C1 segment of cervical spinal cord (tissue), 14 donors: ENCODE measurements around the gene RAD54L.
"Not testable (repeated sequence)": the region's sequence is repeated elsewhere in the genome, so short reads cannot be mapped to it uniquely, and the experiment has no call there.

Experiments used
- DNase-seq, 14 donors: peaks; one replicate each; lab custom pipeline; 2025; lab: John Stamatoyannopoulos, UW

The RAD54L gene

DNA sequence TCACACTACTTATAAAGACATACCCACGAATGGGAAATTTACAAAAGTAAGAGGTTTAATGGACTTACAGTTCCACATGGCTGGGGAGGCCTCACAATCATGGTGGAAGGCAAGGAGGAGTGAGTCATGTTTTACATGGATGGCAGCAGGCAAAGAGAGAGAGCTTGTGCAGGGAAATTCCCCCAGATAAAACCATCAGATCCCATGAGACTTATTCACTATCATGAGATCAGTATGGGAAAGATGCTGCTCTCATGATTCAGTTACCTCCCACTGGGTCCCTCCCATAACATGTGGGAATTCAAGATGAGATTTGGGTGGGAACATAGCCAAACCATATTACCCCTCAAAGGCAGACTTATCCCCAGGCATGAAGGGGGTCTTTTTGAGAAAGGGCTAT lies 8.7 kb upstream of the RAD54L start:
- not testable (repeated sequence) for DNase-seq

DNA sequence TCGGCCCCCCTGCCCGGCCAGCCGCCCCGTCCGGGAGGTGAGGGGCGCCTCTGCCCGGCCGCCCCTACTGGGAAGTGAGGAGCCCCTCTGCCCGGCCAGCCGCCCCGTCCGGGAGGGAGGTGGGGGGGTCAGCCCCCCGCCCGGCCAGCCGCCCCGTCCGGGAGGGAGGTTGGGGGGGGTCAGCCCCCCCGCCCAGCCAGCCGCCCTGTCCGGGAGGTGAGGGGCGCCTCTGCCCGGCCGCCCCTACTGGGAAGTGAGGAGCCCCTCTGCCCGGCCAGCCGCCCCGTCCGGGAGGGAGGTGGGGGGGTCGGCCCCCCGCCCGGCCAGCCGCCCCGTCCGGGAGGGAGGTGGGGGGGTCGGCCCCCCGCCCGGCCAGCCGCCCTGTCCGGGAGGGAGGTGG lies 5.8 kb upstream of the RAD54L start:
- DNase-seq = not testable (repeated sequence)

- no peak for DNase-seq
Measured at GRCh38 chr1:46242918-46243317, 4.6 kb upstream of the RAD54L start.

DNA sequence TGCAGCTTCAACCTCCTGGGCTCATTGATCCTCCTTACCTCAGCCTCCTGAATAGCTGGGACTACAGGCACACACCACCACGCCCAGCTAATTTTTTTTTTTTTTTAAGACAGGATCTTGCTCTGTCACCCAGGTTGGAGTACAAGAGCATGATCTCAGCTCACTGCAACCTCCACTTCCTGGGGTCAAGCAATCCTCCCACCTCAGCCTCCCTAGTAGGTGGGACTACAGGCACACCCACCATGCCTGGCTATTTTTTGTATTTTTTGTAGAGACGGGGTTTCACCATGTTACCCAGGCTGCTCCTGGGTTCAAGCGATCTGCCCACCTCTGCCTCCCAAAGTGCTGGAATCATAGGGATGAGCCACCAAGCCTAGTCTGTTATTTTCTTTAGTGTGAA lies 3.7 kb upstream of the RAD54L start:
- not testable (repeated sequence) for DNase-seq

- no peak for DNase-seq
Measured at GRCh38 chr1:46244656-46245371, 2.7 kb upstream of the RAD54L start.

DNA sequence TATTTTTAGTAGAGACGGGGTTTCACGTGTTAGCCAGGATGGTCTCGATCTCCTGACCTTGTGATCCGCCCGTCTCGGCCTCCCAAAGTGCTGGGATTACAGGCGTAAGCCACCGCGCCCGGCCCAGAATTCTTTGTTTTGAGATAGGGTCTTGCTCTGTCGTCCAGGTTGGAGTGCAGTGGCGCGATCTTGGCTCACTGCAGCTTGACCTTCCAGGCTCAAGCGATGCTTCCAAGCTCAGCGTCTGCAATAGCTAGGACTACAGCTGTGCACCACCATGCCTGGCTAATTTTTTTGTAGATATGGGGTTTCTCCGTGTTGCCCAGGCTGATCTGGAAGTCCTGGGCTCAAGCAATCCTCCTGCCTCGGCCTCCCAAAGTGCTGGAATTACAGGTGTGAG lies 1.4 kb upstream of the RAD54L start:
- DNase-seq = not testable (repeated sequence)

DNA sequence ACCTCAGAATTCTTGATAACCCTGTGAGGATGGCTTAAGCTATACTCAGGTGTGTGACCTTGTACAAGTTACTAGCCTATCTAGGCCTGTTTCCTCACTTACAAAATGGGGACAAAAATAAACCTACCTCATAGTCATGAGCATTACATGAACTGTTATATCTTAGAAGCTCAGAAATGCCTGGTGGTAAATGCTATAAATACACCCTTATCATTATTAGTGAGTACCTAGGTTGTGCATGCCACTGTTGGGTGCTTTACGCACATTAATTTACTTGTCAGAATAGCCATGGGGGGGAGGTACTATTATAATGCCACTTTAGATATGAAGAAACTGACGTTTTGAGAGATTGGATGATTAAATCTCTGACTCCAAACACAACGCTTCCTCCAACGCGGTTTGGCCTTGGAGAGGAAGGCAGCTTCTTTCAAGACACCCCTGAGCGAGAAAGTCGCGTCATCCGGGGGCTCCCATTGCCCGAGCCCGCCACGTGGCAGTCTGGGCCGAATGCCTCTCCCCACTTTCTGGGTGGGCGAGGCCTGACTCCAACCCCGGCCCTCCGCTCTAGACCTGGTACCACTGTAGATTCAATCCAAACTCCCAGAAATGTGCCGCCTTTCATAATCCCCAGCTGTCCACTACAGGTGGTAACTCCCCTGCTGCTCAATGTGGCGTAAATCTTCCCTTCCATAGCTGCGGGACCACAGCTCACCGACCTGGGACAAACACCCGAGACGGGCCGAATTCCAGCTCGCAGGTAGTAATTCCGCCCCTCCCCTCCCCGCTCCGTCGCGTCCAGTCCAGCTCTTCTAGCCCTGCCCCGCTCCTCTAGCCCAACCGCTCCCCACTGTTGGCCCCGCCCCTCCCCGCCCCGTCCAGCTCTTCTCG lies 771 bp upstream of the RAD54L start:
- peak in 1 of 14 donors; percentile 65 for DNase-seq

GRCh38 chr1:46248122-46248920 lies 758 bp downstream of the RAD54L start:
- DNase-seq = no peak

- no peak for DNase-seq
Measured at GRCh38 chr1:46254668-46255067, 7.1 kb downstream of the RAD54L start.

GRCh38 chr1:46256523-46256922 lies 9.0 kb downstream of the RAD54L start:
- no peak for DNase-seq

DNA sequence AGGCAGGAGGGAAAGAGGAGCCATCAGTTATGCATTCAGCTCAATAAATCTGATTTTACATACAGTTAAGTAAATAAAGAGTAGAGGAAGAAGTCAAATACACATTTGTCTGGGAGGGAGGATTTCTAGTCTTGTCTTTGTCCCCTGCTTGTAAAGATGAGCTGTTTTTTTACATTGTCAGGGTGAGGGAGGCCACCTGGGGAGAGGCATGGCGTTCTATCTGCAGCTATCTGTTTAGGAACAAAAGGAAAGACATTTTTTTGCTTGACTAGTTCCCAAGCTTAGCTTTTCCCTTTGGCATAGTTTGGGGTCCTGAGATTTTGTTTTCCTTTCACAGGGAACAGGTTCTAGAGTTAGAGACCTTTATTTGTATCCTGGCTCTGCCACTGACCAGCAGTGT lies 14.9 kb downstream of the RAD54L start:
- no peak for DNase-seq

- DNase-seq = no peak
Measured at GRCh38 chr1:46263146-46263545, 15.6 kb downstream of the RAD54L start.

DNA sequence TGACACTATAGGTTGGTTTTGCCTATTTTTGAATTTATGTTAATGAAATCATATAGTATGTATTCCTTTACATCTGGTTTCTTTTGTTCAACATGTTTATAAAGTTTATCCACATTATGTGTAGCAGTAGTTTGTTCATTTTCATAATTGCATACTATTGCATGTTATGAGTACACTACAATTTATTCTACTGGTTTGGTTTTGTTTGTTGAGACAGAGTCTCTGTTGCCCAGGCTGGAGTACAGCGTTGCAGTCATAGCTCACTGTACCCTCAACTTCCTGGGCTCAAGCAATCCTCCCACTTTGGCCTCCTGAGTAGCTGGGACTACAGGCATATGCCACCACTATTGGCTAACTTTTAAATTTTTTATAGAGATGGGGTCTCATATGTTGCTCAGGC lies 21.0 kb downstream of the RAD54L start:
- DNase-seq = no peak

GRCh38 chr1:46274225-46275029 lies 26.9 kb downstream of the RAD54L start:
- no peak for DNase-seq

DNA sequence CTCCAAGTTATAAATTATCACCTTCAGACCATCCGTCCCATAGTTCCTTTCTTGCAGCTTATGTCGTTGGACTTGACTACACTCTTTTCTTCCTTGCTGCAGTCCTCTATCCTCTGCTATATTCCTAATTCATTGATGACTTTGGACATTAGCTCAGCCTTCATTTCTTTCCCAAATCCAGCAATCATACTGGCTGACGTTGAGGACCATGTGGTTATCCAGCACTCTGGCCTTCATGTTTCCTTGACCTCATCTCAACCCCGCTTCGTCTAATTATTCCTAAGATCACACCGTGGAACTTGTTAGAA lies 27.4 kb downstream of the RAD54L start:
- DNase-seq = no peak

- DNase-seq = no peak
Measured at GRCh38 chr1:46277658-46278373, 30.3 kb downstream of the RAD54L start.

DNA sequence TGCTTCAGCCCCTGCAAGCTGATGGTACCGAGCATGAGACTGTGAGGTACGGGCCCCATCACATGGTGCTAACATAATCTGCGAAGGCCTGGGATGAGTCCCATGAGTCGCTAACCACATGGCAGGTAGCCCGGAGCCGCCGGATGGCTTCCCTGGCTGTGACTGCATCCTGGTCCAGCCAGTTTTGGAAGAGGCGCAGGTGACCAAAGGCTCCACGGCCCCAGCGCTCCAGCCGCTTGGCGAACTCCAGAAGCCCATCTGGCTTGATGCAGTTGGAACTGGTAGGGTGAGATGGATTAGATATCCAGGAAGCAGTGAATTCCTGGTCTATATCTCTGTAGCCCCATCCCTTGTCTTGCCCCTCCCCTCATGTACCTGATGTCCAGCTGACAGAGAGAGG lies 31.2 kb downstream of the RAD54L start:
- peak in 2 of 14 donors; percentile 15 to 75 for DNase-seq

DNA sequence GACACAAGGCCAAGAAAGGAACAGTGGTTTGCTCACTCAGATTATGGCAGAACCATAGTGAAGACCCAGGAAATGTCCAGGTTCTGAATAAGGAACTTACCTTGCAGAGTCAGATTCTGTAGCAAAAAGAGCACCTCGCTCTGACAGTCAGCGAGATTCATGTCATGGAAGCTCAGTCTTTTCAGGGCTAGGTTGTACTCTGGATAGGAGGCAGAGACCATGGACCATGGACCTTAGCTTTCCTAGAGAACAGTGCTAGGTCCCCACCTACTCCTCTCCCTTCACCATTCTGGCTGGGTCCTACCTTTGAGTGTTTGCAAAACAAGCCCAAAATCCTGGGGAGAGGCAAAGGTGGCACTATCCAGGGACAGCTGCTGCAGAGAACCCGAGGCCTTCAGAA lies 32.5 kb downstream of the RAD54L start:
- DNase-seq = no peak

GRCh38 chr1:46281021-46281420 lies 33.5 kb downstream of the RAD54L start:
- DNase-seq = no peak

DNA sequence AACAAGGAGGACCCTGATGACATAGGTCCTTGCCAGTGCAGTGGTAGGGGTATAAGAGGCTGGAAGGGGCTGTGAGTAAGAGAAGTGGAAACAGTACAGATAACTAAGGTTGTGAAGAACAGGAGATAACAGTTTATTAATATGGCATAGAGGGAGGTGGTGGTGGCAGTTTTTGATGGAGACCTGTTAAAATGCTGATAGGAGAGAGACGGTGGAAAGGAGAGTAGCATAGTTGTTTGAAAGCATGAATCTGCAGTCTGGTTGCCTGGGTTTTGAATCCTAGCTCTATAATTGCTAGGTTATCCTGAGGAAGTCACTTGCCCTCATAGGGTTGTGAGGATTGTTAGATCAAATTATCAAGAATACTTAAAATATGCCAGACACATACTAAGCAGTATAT lies 36.5 kb downstream of the RAD54L start:
- no peak for DNase-seq
